ENCODE results near the gene CEL.

Gene CEL

DNA sequence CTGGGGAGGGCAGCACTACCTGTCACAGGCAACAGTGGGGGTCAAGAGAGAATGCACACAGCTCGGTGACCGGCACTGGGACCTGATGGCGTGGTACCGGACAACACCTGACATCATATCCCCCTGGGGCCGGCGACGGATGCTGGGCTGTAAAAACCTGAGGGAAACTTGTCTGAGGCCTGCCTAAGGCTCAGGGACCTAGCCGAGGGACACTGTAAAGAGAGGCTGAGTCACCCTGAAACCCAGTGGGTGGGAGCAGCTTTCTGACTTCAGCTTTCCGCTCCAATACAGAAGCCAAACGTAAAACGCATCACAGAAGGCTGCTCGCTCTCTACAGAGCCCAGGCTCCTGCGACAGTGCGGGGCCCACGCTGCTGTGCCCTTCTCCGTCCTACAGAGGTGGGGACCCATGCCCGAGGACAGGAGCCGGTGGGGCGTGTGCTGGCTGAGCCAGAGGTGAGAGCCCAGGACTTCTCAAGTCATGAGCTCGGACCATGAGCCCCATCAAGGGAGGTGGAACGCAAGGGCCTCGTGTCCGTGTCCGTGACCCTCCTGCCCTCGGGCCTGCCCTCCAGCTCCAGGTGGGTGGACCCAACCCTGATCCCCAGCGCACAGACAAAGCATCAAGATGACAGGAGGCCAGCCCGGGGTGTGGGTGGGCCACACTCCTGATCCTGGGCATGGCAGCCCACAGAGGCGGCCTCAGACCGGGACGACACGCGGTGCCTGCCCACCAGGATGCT, 54.0 kb downstream of the CEL start:
- no peak for DNase-seq (ENCODE audit: low read depth in 2 of 2, low spot score in 1 of 2)

DNA sequence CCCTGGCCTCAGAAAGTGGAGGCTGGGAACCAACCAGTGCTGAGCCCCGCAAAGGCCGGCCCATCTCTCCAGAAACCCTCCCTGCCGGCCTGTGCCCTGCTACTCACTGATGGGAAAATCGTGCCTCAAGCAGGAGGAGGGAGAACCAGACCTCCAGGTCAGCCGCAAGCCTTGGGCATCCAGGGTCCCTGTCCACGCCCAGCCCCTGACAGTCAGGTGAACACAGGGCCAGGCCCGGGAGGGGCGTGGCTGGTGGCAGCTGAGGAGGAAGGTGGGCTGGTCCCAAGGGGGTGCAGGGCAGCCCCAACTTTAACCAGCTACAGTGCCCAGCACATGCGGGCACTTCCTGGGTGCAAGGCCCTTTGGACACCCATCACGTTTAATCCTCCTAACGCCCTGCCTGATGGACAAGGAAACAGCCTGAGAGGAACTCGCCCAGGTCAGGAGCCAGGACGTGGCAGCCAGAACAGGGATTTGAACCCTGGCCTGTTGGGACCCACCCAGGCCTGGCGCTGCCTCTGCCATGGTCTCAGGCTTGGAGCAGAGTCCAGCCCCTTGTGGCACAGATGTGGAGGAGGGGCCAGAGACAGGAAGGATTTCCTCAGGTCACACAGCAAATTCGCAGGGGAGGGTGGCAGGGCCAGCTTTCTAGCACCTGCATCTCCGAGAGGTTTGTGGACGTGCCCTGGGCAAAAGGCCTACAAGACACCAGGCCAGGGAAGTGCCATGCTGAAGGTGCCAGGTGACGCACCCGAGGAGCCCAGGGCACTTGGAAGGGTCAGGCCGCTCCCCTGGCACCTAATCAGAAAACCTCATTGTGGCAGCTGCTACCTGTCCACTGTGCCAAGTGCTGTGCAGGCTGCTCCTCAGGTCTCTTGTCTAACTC, 54.8 kb downstream of the CEL start:
- DNase-seq (ENCODE audit: low read depth in 2 of 2, low spot score in 1 of 2) = no peak

DNA sequence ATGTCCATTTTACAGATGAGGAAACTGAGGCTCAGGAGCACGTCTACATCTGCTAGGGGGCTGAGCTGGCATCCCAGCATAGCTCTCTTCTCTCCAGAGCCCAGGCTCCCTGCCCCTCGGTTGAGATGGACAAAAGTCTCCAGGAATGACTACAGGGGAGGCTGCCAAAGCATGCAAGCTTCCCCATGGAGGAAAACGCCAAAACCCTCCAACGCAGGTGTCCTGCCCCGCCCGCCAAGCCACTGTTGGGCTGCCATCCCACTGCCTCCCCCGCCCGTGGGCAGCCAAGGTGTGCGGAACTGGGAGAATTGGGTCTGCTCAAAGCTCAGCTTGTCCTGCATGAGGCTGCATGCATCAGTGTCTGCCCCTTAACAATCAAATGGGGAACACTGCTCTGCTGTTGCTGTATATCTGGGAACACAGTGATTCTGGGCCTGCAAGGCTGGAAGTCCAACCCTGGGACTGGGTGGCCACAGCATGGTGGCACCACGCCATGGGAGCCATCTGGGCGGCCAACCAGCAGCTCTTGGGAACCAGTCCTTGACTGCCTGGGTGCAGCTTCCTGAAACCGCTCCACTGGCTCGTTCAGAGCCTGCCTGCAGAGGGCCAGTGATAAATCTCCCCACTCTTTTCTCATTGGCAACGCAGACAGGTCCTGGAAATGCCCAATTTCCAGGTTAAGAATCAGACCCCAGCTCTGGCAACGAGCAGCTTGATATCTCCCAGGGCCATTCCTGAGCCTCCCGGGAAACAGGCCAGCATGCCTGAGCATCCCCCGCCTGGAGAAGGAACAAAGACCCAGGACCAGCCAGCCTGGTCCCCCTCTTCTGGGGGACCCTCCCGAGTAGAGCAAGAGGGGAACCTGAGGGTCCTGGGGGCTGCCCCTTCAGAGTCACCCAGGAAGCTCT, 55.7 kb downstream of the CEL start:
- DNase-seq (ENCODE audit: low read depth in 2 of 2, low spot score in 1 of 2) = no peak

DNA sequence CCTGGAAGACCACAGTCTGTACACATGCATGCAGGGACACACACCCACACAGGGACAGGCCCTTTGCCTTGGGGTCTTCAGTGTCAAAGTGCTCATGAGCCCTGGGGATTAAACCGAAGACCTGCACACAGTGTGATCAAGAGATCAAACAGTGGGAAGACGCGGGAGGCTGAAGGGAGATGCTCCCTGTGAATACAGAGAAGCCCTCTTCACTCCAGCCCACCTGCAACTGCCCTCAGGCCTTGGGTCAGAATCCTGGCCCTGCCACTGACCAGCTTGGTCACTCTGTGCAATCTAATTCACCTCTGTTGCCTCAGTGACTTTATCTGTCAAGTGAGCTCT, 56.4 kb downstream of the CEL start:
- no peak for DNase-seq (ENCODE audit: low read depth in 2 of 2, low spot score in 1 of 2)

DNA sequence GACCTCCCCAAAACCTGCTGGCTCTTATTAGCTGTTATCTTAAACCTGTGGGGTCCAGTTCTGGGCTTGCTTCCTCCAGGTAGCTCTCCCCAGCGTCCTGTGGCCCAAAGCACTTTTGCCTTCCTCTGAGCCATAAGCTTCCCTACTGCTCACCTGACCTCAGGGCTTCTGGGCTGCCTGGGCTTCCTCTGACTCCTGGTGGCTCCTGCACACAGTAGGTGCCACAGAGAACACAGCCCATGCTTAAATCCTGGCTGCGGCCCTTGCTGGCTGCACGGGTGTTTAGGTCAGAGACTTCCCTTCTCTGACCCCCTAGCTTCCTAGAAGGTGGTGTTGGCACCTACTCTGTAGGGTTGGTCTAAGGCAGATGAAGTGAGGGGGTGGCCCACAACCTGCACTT, 56.8 kb downstream of the CEL start:
- no peak for DNase-seq (ENCODE audit: low read depth in 2 of 2, low spot score in 1 of 2)

DNA sequence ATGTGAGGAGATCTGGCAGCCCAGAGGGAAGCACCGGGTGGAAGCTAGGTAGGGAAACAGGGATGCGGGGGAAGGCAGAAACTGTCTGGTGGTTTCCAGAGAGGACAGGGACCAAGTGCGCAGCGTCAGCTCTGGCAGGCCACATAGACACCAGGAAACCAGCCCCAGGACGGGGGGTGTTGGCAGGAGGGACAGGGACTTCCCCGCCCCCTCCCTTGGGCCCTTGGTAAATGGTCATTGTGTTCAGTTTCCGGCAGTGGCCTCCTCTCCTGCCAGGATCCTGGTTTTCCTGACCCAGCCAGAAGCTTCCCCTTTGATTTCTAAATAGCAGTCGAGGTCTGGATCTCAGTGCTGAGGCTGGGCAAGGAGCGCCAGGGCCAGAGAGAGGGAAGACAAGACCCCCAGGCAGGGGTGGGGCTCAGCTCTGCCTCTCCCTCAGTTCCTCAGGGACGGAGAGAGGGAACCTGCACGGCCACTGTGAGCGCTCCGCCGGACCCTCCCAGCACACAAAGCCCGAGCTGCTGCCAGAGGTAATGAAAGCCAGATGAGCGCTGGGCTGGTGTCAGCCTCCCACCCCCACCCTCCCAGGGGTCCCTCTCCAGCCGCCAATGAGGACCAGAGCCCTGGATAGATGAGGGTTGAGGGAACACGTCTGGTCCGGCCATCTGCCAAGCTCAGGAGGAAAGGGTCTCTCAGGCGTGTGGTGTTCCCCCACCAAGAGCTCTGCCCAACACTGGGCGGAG, 57.5 kb downstream of the CEL start:
- DNase-seq (ENCODE audit: low read depth in 2 of 2, low spot score in 1 of 2) = no peak

DNA sequence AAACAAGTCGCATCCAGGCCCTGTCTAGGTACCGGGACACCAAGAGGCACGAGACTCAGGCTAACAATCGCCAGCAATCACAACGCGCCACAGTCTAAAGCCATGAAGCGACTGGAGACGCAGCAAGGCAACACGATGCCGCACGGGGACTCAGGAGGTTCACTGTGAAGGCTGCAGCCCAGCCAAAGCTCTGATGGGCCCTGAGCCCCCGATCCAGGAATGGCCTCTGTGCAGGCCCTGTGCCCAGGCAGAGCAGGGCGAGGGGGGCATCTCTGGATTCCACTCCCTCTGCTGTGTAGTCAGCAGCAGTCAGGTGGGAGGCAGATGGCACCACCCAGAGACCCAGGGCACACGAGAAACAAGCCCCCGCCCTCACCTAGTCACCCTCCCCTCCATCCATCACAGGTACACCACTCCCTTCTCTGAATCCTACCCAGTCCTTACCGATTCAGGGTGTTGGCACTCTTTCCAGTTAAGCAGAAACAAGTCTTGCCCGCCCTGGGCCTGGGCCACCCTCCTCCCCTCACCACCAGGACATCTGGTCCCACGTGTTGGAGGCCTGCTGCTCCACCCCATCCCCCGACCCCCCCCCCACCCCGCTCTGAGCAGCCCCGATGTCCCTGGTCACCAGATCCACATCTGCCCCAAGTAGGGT, 58.2 kb downstream of the CEL start:
- DNase-seq (ENCODE audit: low read depth in 2 of 2, low spot score in 1 of 2) = no peak

DNA sequence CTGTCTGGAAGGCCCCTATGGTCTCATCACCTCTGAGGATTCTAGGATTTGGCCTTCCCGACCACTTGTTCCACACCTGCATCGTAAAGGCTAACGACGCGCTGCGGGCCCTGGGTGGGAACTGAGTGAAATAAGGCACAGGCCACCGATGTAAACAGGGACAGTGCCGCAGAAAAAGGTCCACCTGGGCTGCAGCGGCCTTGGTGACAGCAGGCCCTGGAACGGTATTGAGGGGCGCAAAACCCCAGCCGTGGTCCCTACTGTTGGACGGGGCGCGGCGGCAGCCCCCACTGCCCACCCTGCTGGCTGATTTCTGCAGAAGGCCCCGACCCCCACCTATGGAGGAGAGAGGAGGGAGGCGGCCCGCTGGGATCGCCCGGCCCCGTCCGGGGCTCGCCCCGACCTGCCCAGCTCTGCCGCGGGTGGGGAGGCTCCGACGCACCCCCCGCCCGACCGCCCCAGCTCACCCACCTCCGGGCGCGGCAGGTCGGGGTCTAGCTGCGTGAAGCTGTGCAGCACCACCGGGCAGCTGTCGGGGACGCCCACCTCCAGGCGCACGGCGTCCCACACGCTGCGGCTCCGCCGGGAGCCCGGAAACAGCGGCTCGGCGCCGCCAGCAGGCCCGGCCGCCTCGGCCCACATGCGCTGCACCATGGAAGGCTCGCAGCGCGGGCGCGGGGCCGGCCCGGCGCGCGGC, 58.9 kb downstream of the CEL start:
- no peak for DNase-seq (ENCODE audit: low read depth in 2 of 2, low spot score in 1 of 2)

All from stimulated activated CD8-positive, alpha-beta memory T cell treated with anti-CD3 and anti-CD28 coated beads, Interleukin-4, amount 100 ng/mL, for 1 hour (primary cell).